ENCODE results near the gene CA9.

GRCh38 chr9:35669331-35670145 is 4.2 kb upstream of the CA9 start:
- TF ChIP-seq CTCF (IDR thresholded peaks at IDR 0.05; ENCODE audit: poor library complexity) (no peak), EZH2 (IDR thresholded peaks at IDR 0.05; ENCODE audit: borderline replicate concordance) (no peak)
